ENCODE results near the gene OPA1. TPM values are rescaled to one million over a fixed set of nuclear protein-coding genes. Genes with fewer than 3 reads are reported as not detected.

OPA1 gene
- total RNA-seq, 4 donors from 2014 or later, result 37.7 to 44.7 (median 40.4) TPM

- no peaks in the 10 kb centered on the region for H3K27me3 ChIP-seq
- H3K36me3 ChIP-seq, result no peaks in the 10 kb centered on the region
- no peak for DNase-seq (ENCODE audit: low spot score in 2 of 2)
- H3K4me1 ChIP-seq, result no peaks in the 10 kb centered on the region
- H3K9me3 ChIP-seq, result no peaks in the 10 kb centered on the region
- H3K27ac ChIP-seq, result no peak overlapping the region
- no peak for TF ChIP-seq CTCF (IDR thresholded peaks at IDR 0.05)
- TF ChIP-seq POLR2A (IDR thresholded peaks at IDR 0.05), result no peak
- no peak for TF ChIP-seq EP300 (IDR thresholded peaks at IDR 0.05)
- no peak overlapping the region for H3K4me3 ChIP-seq
Observed at GRCh38 chr3:193559100-193559499, 33.9 kb upstream of the OPA1 start.

GRCh38 chr3:193560091-193560490 is 32.9 kb upstream of the OPA1 start:
- Histone ChIP-seq H3K4me1 (no peaks in the 10 kb centered on the region), H3K27ac (no peak overlapping the region), H3K36me3 (no peaks in the 10 kb centered on the region), H3K27me3 (no peaks in the 10 kb centered on the region), H3K9me3 (no peaks in the 10 kb centered on the region), H3K4me3 (no peak overlapping the region)
- 86 to 91% methylated on average over 4 of the region's 4 CpGs for WGBS, 2 donors
- TF ChIP-seq POLR2A (IDR thresholded peaks at IDR 0.05) (no peak), CTCF (IDR thresholded peaks at IDR 0.05) (no peak), EP300 (IDR thresholded peaks at IDR 0.05) (no peak)
- no peak for DNase-seq (ENCODE audit: low spot score in 2 of 2)

- no peaks in the 10 kb centered on the region for H3K4me1 ChIP-seq
- 68 to 80% methylated on average over 4 of the region's 4 CpGs for WGBS, 2 donors
- H3K36me3 ChIP-seq, result no peaks in the 10 kb centered on the region
- H3K27ac ChIP-seq, result no peak overlapping the region
- H3K4me3 ChIP-seq, result no peak overlapping the region
- TF ChIP-seq CTCF (IDR thresholded peaks at IDR 0.05) (no peak), POLR2A (IDR thresholded peaks at IDR 0.05) (no peak), EP300 (IDR thresholded peaks at IDR 0.05) (no peak)
- H3K27me3 ChIP-seq, result no peaks in the 10 kb centered on the region
- DNase-seq (ENCODE audit: low spot score in 2 of 2), result no peak
- no peaks in the 10 kb centered on the region for H3K9me3 ChIP-seq
Observed at GRCh38 chr3:193560870-193561269, 32.1 kb upstream of the OPA1 start.

GRCh38 chr3:193563426-193563825 is 29.6 kb upstream of the OPA1 start:
- Histone ChIP-seq H3K4me1 (no peaks in the 10 kb centered on the region), H3K36me3 (no peaks in the 10 kb centered on the region), H3K4me3 (no peak overlapping the region), H3K27ac (no peak overlapping the region), H3K9me3 (no peaks in the 10 kb centered on the region), H3K27me3 (no peaks in the 10 kb centered on the region)
- WGBS, 2 donors, result 90 to 92% methylated on average over 3 of the region's 3 CpGs
- TF ChIP-seq POLR2A (IDR thresholded peaks at IDR 0.05) (no peak), EP300 (IDR thresholded peaks at IDR 0.05) (no peak), CTCF (IDR thresholded peaks at IDR 0.05) (no peak)
- DNase-seq (ENCODE audit: low spot score in 2 of 2), result no peak

- H3K4me1 ChIP-seq, result no peaks in the 10 kb centered on the region
- no peaks in the 10 kb centered on the region for H3K9me3 ChIP-seq
- no peaks in the 10 kb centered on the region for H3K36me3 ChIP-seq
- H3K4me3 ChIP-seq, result no peak overlapping the region
- H3K27ac ChIP-seq, result no peak overlapping the region
- TF ChIP-seq POLR2A (IDR thresholded peaks at IDR 0.05) (no peak), CTCF (IDR thresholded peaks at IDR 0.05) (no peak), EP300 (IDR thresholded peaks at IDR 0.05) (no peak)
- WGBS, 2 donors, result 78 to 87% methylated on average over 1 of the region's 1 CpG
- DNase-seq (ENCODE audit: low spot score in 2 of 2), result no peak
- no peaks in the 10 kb centered on the region for H3K27me3 ChIP-seq
Observed at GRCh38 chr3:193564012-193564411, 29.0 kb upstream of the OPA1 start.
